Heart left ventricle (tissue), 16 donors: ENCODE results near the gene SPEF2. TPM values are rescaled to one million over a fixed set of nuclear protein-coding genes. Genes with fewer than 3 reads are reported as not detected.
"Not testable (repeated sequence)": the region's sequence is repeated elsewhere in the genome, so short reads cannot be mapped to it uniquely, and the experiment has no call there.

Experiments used
- ATAC-seq, 4 donors: fragments of 200-7000 bp; cut with Tn5 transposase; one replicate each; pipeline ENCODE4 v1.9.1; 2020 to 2022; ENCODE audit warnings: moderate library complexity in 4 of 4, mild to moderate bottlenecking in 3 of 4, moderate number of reproducible peaks in 1 of 4
- DNase-seq, 5 donors: peaks; one replicate each; pipeline ENCODE4 v3.0.0-alpha.2; 2020
- H3K27ac ChIP-seq, 12 donors: fragments of 200-600 bp; sonication (generic) in 4 of 12; one replicate each; pipeline versions ENCODE4 v1.5.0 to v1.8.0; 2016 to 2022; ENCODE audit warnings: mild to moderate bottlenecking in 2 of 12
- H3K27me3 ChIP-seq, 9 donors: fragments of 200-600 bp; sonication (generic) in 2 of 9; one replicate each; pipeline versions ENCODE4 v1.5.1 to v1.8.0; 2016 to 2022; ENCODE audit warnings: mild to moderate bottlenecking in 3 of 9
- H3K36me3 ChIP-seq, 9 donors: fragments of 200-600 bp; sonication (generic) in 2 of 9; one replicate each; pipeline versions ENCODE4 v1.5.0 to v1.8.0; 2018 to 2022; ENCODE audit warnings: mild to moderate bottlenecking in 2 of 9
- H3K4me1 ChIP-seq, 12 donors: fragments of 200-600 bp; sonication (generic) in 4 of 12; one replicate each; pipeline versions ENCODE4 v1.5.0 to v1.8.0; 2016 to 2022; ENCODE audit warnings: mild to moderate bottlenecking in 3 of 12
- H3K4me3 ChIP-seq, 12 donors: fragments of 200-600 bp; sonication (generic) in 4 of 12; one replicate each; pipeline versions ENCODE4 v1.5.0 to v1.8.0; 2017 to 2022; ENCODE audit warnings: mild to moderate bottlenecking in 9 of 12, moderate library complexity in 4 of 12
- H3K9me3 ChIP-seq, 12 donors: fragments of 200-600 bp; sonication (generic) in 4 of 12; one replicate each; pipeline versions ENCODE4 v1.5.0 to v1.8.0; 2016 to 2022; ENCODE audit warnings: mild to moderate bottlenecking in 1 of 12
- CTCF ChIP-seq, 12 donors: fragments of 200-600 bp; sonication (generic) in 4 of 12; IDR thresholded peaks; one replicate each; pipeline versions ENCODE4 v1.5.0 to v1.8.0; 2018 to 2022; ENCODE audit warnings: antibody characterized with exemption in 12 of 12, mild to moderate bottlenecking in 5 of 12
- POLR2A ChIP-seq, 2 donors: fragments of 450-650 bp; IDR thresholded peaks; one replicate each; pipeline ENCODE4 v1.6.1; 2017; ENCODE audit warnings: antibody characterized with exemption in 2 of 2, mild to moderate bottlenecking in 2 of 2, moderate library complexity in 2 of 2
- WGBS, 4 donors: extraction: QIAGEN DNeasy Blood & Tissue Kit in 2 of 4; methylation state at CpG; one replicate each; pipeline versions ENCODE4 v1.1.5 to v1.1.7; 2013 to 2018; 5-methylcytosine and 5-hydroxymethylcytosine counted together
- intact Hi-C, 10 donors: fragments of 100-400 bp; cut with DNase I; formaldehyde crosslinking; loops; one replicate each; pipeline versions ENCODE4 v1.11.1 to v1.14.2; 2022
- polyA plus RNA-seq, 2 donors: library from polyadenylated mRNA; stranded (reverse); fragments of 200-250 nt; gene quantifications; one replicate each; pipeline ENCODE4 v1.2.3, GENCODE V29; 2013
- total RNA-seq, 9 donors: library from RNA; depleted of rRNA in 2 of 9; stranded (reverse); fragments of >200 nt in 2 of 9; fragmentation: NEBNext Ultra II Directional in 3 of 9; extraction: Animal tissue kit (Norgen Biotek cat#: 25700) in 3 of 9; gene quantifications; one replicate each; pipeline versions ENCODE4 v1.1.0 to v1.2.4, GENCODE V29; 2016 to 2023
- donor health status: ischemic (EF 13 %, LVEDD 7.1; RV severe dilation, severe dysfunction).
- donor health status: healthy with polysubstance abuse.
- donor health status: DM: no; HTN: yes; CAD: no.
- donor health status: DM: no; HTN: no; CAD: no.
- donor health status: ischemic (EF 25% LVEDD 6.9; RV normal size, moderate dysfunction).
- donor health status: ischemic (EF 25% LVEDD 5.7; RV mildly dilated, moderate dysfunction).
- donor health status: healthy.
- donor health status: DM: yes; HTN: yes; CAD: no.
- donor health status: ischemic (EF 35%, LVEDD 5.7; RV mildly dilated, moderate dysfunction).
- donor health status: nonischemic (EF 11% LVEDD 7.7; RV severe dilation, severe dysfunction).
- donor health status: DM: yes; HTN: yes; CAD: no.
- donor health status: PGD.
- donor health status: ischemic (EF 29% LVEDD 5.4; RV normal size, mild dysfunction).
- donor health status: nonischemic (EF 23%, LVEDD 6.1; RV moderate dilation, normal function).

SPEF2 gene
- total and polyA plus RNA-seq, 11 donors = 0.46 to 4.1 (median 1.3) TPM

GRCh38 chr5:35855187-35855586 lies 237.5 kb downstream of the SPEF2 start:
- Histone ChIP-seq H3K4me1 (peaks cover 0 to 52% (median 0%) of the 10 kb centered on the region in 12 donors), H3K27me3 (no peaks in the 10 kb centered on the region), H3K9me3 (no peaks in the 10 kb centered on the region), H3K27ac (peak overlapping the region in 1 of 12 donors; percentile 83), H3K4me3 (no peak overlapping the region), H3K36me3 (no peaks in the 10 kb centered on the region)
- WGBS, 4 donors = 61 to 70% (median 66%) methylated on average over 1 of the region's 1 CpG
- no peak for TF ChIP-seq POLR2A (IDR thresholded peaks at IDR 0.05)
- TF ChIP-seq CTCF (IDR thresholded peaks at IDR 0.05) = no peak
- intact Hi-C loops = no loop called here
- ATAC-seq (no peak), DNase-seq (no peak)

GRCh38 chr5:35856186-35856764 lies 238.6 kb downstream of the SPEF2 start:
- DNase-seq, H3K9me3 ChIP-seq, H3K36me3 ChIP-seq, intact Hi-C loops, ATAC-seq, H3K27me3 ChIP-seq: not testable (repeated sequence)
- WGBS, 4 donors = 93 to 97% (median 94%) methylated on average over 5 of the region's 5 CpGs
- H3K4me1 ChIP-seq = peaks cover 0 to 47% (median 0%) of the 10 kb centered on the region in 12 donors
- peak overlapping the region in 2 of 12 donors; percentile 10 to 83 for H3K27ac ChIP-seq
- peak overlapping the region in 1 of 12 donors; percentile 50 for H3K4me3 ChIP-seq

- 39 to 51% (median 47%) methylated on average over 1 of the region's 1 CpG for WGBS, 4 donors
- Histone ChIP-seq H3K9me3 (no peaks in the 10 kb centered on the region), H3K4me3 (peak within 1 kb of the TSS in 2 of 12 donors; percentile 19 to 50), H3K27ac (peak within 1 kb of the TSS in 2 of 12 donors; percentile 10 to 83), H3K27me3 (no peaks in the 10 kb centered on the region), H3K36me3 (peaks cover 0 to 4% (median 0%) of the 10 kb centered on the region in 9 donors), H3K4me1 (peaks cover 0 to 43% (median 0%) of the 10 kb centered on the region in 12 donors)
- ATAC-seq (peak in 2 of 4 donors; percentile 18 to 36), DNase-seq (no peak)
- TF ChIP-seq CTCF (IDR thresholded peaks at IDR 0.05) = no peak
- no peak for TF ChIP-seq POLR2A (IDR thresholded peaks at IDR 0.05)
- intact Hi-C loops = no loop called here
These were observed 239.2 kb downstream of the SPEF2 start, which contains the start of gene IL7R for GRCh38 chr5:35856765-35857351. Gene IL7R (plus strand): TSS chr5:35856891. CDS start chr5:35856978, 87 bp downstream.

GRCh38 chr5:35857606-35858205 lies 240.0 kb downstream of the SPEF2 start:
- DNase-seq = no peak

More at GRCh38 chr5:35857606-35858205, 240.0 kb downstream of the SPEF2 start:
- Histone ChIP-seq H3K9me3 (no peaks in the 10 kb centered on the region), H3K27me3 (no peaks in the 10 kb centered on the region), H3K27ac (peak overlapping the region in 1 of 12 donors; percentile 83), H3K36me3 (peaks cover 0 to 4% (median 0%) of the 10 kb centered on the region in 9 donors), H3K4me3 (peak overlapping the region in 3 of 12 donors; percentile 11 to 50 (median 19)), H3K4me1 (peaks cover 0 to 41% (median 0%) of the 10 kb centered on the region in 12 donors)
- no peak for ATAC-seq
- intact Hi-C loops = no loop called here
- no peak for TF ChIP-seq POLR2A (IDR thresholded peaks at IDR 0.05)
- no peak for TF ChIP-seq CTCF (IDR thresholded peaks at IDR 0.05)
- WGBS, 4 donors = 63 to 76% (median 68%) methylated on average over 2 of the region's 2 CpGs
